NCI-H510A (cell line): ENCODE data around the gene JRKL.
"Not testable (repeated sequence)": the region's sequence is repeated elsewhere in the genome, so short reads cannot be mapped to it uniquely, and the experiment has no call there.

Source experiments
- DNase-seq: peaks from one replicate; lab custom pipeline; 2025; lab: John Stamatoyannopoulos, UW

JRKL gene

GRCh38 chr11:96394773-96395172, 5.0 kb downstream of the JRKL start:
- DNase-seq: no peak

- DNase-seq: no peak
These were observed 6.8 kb downstream of the JRKL start for GRCh38 chr11:96396637-96397036.

DNA sequence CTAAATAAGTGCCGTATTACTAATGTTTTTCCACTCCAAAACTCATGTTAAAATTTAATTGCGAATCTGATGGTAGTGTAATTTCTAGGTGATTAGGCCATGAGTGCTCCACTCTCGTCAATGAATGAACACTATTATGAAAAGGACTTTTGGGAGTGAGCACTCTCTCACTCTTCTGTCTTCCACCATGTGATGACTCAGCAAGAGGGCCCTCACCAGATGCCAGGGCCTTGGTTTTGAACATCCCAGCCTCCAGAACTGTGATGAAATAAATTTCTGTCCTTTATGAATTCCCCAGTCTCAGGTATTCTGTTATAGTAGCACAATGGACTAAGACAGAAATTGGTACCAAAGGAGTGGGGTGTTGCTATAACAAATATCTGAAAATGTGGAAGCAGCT, 8.1 kb downstream of the JRKL start:
- DNase-seq: no peak

DNA sequence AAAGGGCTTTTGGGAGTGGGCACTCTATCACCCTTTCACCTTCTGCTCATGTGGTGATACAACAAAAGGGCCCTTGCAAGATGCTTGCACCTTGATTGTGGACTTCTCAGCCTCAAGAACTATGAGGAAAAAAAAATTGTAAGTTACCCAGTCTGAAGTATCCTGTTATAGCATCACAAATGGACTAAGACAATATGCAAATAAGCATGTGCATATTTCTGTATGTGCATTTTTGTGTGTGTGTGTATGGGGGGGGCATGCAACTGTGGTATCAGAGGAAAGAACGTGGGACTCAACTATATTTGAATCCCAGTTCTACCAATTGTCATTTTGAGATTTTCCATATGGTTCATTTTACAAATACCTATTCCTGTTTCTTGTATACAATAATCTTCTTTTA, 10.9 kb downstream of the JRKL start:
- DNase-seq: no peak

GRCh38 chr11:96411412-96411811, 21.6 kb downstream of the JRKL start:
- DNase-seq: not testable (repeated sequence)

DNA sequence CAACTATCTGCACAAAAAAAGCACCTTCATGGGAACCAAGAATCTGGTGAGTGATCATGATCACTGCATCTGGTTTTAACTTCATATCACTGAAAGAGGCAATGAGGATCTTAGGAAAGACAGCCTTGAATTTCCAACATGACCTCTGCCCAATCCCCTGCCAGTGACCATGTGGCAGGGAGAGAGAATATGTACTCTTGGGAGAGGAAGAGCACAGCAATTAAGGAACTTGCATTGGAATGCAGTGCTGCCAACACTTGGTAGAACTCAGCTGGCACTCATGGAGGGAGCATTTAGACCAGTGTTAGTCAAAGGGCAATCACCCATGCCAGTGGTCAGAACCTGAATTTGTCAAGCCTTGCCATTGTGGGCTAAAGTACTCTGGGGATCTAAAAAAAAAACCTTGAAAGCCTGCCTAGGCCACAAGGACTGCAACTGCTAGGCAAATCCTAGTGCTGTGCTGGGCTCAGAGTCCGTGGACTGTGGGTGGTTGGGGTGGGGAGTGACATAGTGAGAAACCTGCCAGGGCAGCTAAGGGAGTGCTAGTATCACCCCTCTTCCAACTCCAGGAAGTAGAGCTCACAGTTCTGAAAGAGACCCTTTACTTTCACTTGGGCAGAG, 23.1 kb downstream of the JRKL start:
- no peak for DNase-seq

GRCh38 chr11:96413408-96413807, 23.6 kb downstream of the JRKL start:
- DNase-seq: no peak

DNA sequence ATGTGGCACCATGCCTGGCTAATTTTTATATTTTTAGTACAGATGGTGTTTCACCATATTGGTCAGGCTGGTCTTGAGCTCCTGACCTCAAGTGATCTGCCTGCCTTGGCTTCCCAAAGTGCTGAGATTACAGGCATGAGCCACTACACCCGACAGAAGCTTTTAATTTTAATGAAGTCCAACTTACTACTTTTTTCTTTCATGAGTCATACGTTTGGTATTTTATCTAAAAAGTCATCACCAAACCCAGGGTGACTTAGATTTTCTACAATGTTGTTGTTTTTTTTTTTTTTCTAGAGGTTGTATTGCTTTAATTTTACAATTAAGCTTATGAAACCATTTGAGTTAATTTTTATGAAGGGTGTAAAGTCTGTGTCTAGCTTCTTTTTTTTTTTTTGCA, 34.9 kb downstream of the JRKL start:
- no peak for DNase-seq

GRCh38 chr11:96430668-96431067, 40.9 kb downstream of the JRKL start:
- no peak for DNase-seq

DNA sequence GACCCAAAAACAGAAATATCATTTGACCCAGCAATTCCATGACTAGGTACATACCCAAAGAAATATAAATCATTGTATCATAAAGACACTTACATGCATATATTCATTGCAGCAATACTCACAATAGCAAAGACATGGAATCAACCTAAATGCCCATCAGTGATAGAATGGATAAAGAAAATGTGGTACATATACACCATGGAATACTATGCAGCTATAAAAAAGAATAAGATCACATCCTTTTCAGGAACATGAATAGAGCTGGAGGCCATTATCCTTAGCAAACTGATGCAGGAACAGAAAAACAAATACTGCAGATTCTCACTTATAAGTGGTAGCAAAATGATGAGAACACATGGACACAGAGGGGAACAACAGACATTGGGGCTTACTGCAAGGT, 42.8 kb downstream of the JRKL start:
- DNase-seq: not testable (repeated sequence)
